IPS DF 6.9 (cell line): ENCODE measurements around the gene FCHO2.

Experiments
- DNase-seq: peaks from one replicate; pipeline ENCODE4 v3.0.0-alpha.2; 2013; ENCODE audit warnings: low read depth, low spot score
- H3K27ac ChIP-seq: one replicate; pipeline ENCODE4 v1.5.1; 2013; ENCODE audit warnings: low read length, control low read depth
- H3K27me3 ChIP-seq: 2 replicates; pipeline ENCODE4 v1.6.1; 2013; ENCODE audit warnings: mild to moderate bottlenecking, low read length; ENCODE audit not compliant: control insufficient read depth, insufficient read depth
- H3K36me3 ChIP-seq: 2 replicates; pipeline ENCODE4 v1.6.1; 2013; ENCODE audit warnings: low read length; ENCODE audit not compliant: control insufficient read depth, insufficient read depth
- H3K4me1 ChIP-seq: 2 replicates; pipeline ENCODE4 v1.6.1; 2013; ENCODE audit warnings: low read length; ENCODE audit not compliant: control insufficient read depth, insufficient read depth
- H3K4me3 ChIP-seq: 2 replicates; pipeline ENCODE4 v1.5.1; 2013; ENCODE audit warnings: mild to moderate bottlenecking, low read length
- H3K9me3 ChIP-seq: 2 replicates; pipeline ENCODE4 v1.6.1; 2013; ENCODE audit warnings: low read length, inconsistent platforms; ENCODE audit not compliant: control insufficient read depth, insufficient read depth
- WGBS: extraction: QIAGEN DNeasy Blood & Tissue Kit; methylation state at CpG from one replicate; pipeline ENCODE4 v1.1.7; 2013; ENCODE audit warnings: mixed read lengths, missing lambda C conversion rate; ENCODE audit not compliant: insufficient read length, insufficient coverage; 5-methylcytosine and 5-hydroxymethylcytosine counted together

Gene FCHO2

GRCh38 chr5:73061593-73061992, 105.8 kb downstream of the FCHO2 start:
- no peaks in the 10 kb centered on the region for H3K36me3 ChIP-seq
- WGBS, result no CpG with 5 or more reads among the region's 2 CpGs

DNA sequence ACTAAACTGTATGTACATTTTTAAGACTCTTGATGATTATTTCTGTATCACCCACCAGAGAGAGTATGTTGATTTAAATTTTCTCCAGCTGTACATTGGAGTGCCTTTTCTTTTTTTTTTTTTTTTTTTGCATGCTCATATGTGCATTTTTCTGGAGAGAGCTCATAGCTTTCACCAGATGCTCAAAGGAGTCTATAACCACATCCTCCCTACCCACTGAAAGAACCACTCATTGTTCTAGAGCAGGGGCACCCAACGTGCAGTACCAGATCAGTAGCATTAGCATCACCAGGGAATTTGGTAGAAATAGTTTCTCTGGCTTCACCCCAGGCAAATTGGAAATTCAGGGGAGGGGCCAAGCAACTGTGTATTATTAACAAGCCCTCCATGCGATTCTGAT, 110.6 kb downstream of the FCHO2 start:
- H3K4me3 ChIP-seq, result no peak overlapping the region
- no peak for DNase-seq
- no peaks in the 10 kb centered on the region for H3K27me3 ChIP-seq
- no peak overlapping the region for H3K27ac ChIP-seq
- H3K36me3 ChIP-seq, result no peaks in the 10 kb centered on the region
- no peaks in the 10 kb centered on the region for H3K4me1 ChIP-seq
- no peaks in the 10 kb centered on the region for H3K9me3 ChIP-seq
- WGBS, result no CpG with 5 or more reads among the region's 2 CpGs

More at GRCh38 chr5:73061593-73061992, 105.8 kb downstream of the FCHO2 start:
- Histone ChIP-seq H3K27me3 (no peaks in the 10 kb centered on the region), H3K4me1 (no peaks in the 10 kb centered on the region), H3K9me3 (no peaks in the 10 kb centered on the region), H3K27ac (no peak overlapping the region), H3K4me3 (no peak overlapping the region)
- DNase-seq, result no peak

- Histone ChIP-seq H3K4me3 (no peak overlapping the region), H3K4me1 (no peaks in the 10 kb centered on the region), H3K36me3 (no peaks in the 10 kb centered on the region), H3K27me3 (no peaks in the 10 kb centered on the region), H3K27ac (no peak overlapping the region), H3K9me3 (no peaks in the 10 kb centered on the region)
- WGBS, result no CpG with 5 or more reads among the region's 1 CpG
- no peak for DNase-seq
Observed at GRCh38 chr5:73067213-73067612, 111.4 kb downstream of the FCHO2 start.

DNA sequence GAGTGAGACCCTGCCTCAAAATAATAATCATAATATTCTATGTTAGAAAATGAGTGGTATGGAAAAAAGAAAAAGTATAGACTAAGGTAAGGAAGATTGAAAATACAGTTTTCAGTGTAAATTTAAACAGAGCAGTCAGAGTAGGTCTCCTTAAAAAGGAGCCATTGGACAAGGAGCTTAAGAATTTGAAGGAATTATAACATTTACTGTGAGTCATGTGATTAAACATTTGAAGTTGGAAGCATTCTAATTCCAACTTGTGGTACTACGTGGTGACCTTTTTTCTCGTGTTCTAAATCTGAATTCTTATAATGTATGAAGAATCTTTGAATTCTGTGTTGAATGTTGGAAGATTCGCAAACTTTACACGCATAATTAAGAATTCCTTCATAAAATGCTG, 125.3 kb downstream of the FCHO2 start:
- H3K9me3 ChIP-seq, result no peaks in the 10 kb centered on the region

GRCh38 chr5:73088026-73088425, 132.2 kb downstream of the FCHO2 start:
- no peak for DNase-seq
- H3K9me3 ChIP-seq, result no peaks in the 10 kb centered on the region
- WGBS, result no CpG with 5 or more reads among the region's 4 CpGs
- H3K4me3 ChIP-seq, result no peak overlapping the region
- H3K4me1 ChIP-seq, result no peaks in the 10 kb centered on the region
- no peaks in the 10 kb centered on the region for H3K27me3 ChIP-seq
- H3K27ac ChIP-seq, result no peak overlapping the region
- H3K36me3 ChIP-seq, result no peaks in the 10 kb centered on the region

More for the DNA sequence above, 125.3 kb downstream of the FCHO2 start:
- Histone ChIP-seq H3K4me1 (no peaks in the 10 kb centered on the region), H3K27ac (no peak overlapping the region), H3K27me3 (no peaks in the 10 kb centered on the region), H3K4me3 (no peak overlapping the region), H3K36me3 (no peaks in the 10 kb centered on the region)
- WGBS, result no CpG with 5 or more reads among the region's 4 CpGs
- no peak for DNase-seq

DNA sequence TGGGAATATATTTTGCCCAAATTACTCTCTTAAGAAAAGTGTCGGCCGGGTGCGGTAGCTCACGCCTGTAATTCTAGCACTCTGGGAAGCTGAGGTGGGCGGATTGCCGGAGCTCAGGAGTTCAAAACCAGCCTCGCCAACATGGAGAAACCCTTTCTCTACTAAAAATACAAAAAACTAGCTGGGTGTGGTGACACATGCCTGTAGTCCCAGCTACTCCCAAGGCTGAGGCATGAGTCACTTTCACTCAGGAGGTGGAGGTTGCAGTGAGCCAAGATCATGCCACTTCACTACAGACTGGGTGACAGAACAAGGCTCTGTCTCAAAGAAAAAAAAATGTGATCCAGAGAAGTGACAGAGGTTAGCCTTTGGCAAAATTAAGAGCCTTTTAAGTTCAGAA, 138.1 kb downstream of the FCHO2 start:
- H3K4me3 ChIP-seq, result no peak overlapping the region
- no peaks in the 10 kb centered on the region for H3K27me3 ChIP-seq
- no peaks in the 10 kb centered on the region for H3K9me3 ChIP-seq
- no CpG with 5 or more reads among the region's 7 CpGs for WGBS
- no peaks in the 10 kb centered on the region for H3K4me1 ChIP-seq
- H3K27ac ChIP-seq, result no peak overlapping the region
- no peaks in the 10 kb centered on the region for H3K36me3 ChIP-seq
- no peak for DNase-seq

- H3K36me3 ChIP-seq, result no peaks in the 10 kb centered on the region
- no peak for DNase-seq
- no peaks in the 10 kb centered on the region for H3K9me3 ChIP-seq
- no peaks in the 10 kb centered on the region for H3K4me1 ChIP-seq
- H3K27me3 ChIP-seq, result no peaks in the 10 kb centered on the region
- no peak overlapping the region for H3K27ac ChIP-seq
- no CpG with 5 or more reads among the region's 1 CpG for WGBS
- no peak overlapping the region for H3K4me3 ChIP-seq
Observed at GRCh38 chr5:73094415-73094814, 138.6 kb downstream of the FCHO2 start.

- Histone ChIP-seq H3K27ac (no peak overlapping the region), H3K4me3 (no peak overlapping the region), H3K36me3 (no peaks in the 10 kb centered on the region), H3K9me3 (no peaks in the 10 kb centered on the region; the same call in 1 of the 2 replicates), H3K4me1 (no peaks in the 10 kb centered on the region), H3K27me3 (no peaks in the 10 kb centered on the region)
- no CpG with 5 or more reads among the region's 6 CpGs for WGBS
- no peak for DNase-seq
Observed at GRCh38 chr5:73095564-73096238, 139.9 kb downstream of the FCHO2 start.

GRCh38 chr5:73096239-73096575, 140.4 kb downstream of the FCHO2 start:
- H3K9me3 ChIP-seq, result no peaks in the 10 kb centered on the region; the same call in 1 of the 2 replicates
- H3K4me3 ChIP-seq, result no peak overlapping the region
- H3K27me3 ChIP-seq, result no peaks in the 10 kb centered on the region
- H3K27ac ChIP-seq, result no peak overlapping the region
- WGBS, result no CpG with 5 or more reads among the region's 1 CpG
- no peaks in the 10 kb centered on the region for H3K36me3 ChIP-seq
- no peaks in the 10 kb centered on the region for H3K4me1 ChIP-seq
- DNase-seq, result no peak

GRCh38 chr5:73097740-73098139, 141.9 kb downstream of the FCHO2 start:
- H3K27ac ChIP-seq, result no peak overlapping the region
- H3K27me3 ChIP-seq, result no peaks in the 10 kb centered on the region
- H3K9me3 ChIP-seq, result no peaks in the 10 kb centered on the region; the same call in 1 of the 2 replicates
- H3K4me3 ChIP-seq, result no peak overlapping the region
- no peaks in the 10 kb centered on the region for H3K4me1 ChIP-seq
- WGBS, result no CpG with 5 or more reads among the region's 2 CpGs
- no peak for DNase-seq
- no peaks in the 10 kb centered on the region for H3K36me3 ChIP-seq

DNA sequence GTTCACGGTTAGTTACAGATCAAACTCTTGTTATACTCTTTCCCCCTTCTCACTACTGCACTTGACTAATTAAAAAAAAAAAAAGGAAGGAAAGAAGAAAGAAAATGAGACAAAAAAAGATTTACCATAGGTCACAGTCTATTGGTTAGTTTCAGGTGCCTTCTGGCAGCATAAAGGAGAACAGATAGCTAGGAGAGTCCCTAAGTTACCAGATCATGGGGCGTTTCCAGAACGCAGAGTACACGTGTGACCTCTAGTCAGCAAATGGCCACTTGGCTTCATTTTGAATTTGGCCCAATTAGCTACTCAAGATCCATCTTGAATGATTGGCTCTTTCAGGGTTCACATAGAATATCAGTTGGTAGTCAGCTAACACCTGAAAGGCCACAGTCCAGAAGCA, 144.3 kb downstream of the FCHO2 start:
- Histone ChIP-seq H3K4me1 (no peaks in the 10 kb centered on the region), H3K27ac (no peak overlapping the region), H3K9me3 (no peaks in the 10 kb centered on the region; the same call in 1 of the 2 replicates), H3K27me3 (no peaks in the 10 kb centered on the region), H3K4me3 (no peak overlapping the region), H3K36me3 (no peaks in the 10 kb centered on the region)
- no peak for DNase-seq
- no CpG with 5 or more reads among the region's 4 CpGs for WGBS
